Activated CD4-positive, alpha-beta T cell treated with anti-CD3 and anti-CD28 coated beads, Interleukin-2, Interleukin-6, amounts not matched to agents 100 ng/mL and 50 ng/mL, durations not matched to agents 16 hours and 8 hours (primary cell): ENCODE measurements around the gene S100A16.
"Not testable (repeated sequence)": the region's sequence is repeated elsewhere in the genome, so short reads cannot be mapped to it uniquely, and the experiment has no call there.

Source experiments
- DNase-seq: peaks from one replicate; pipeline ENCODE4 v3.0.0-alpha.2; 2020

Gene S100A16

GRCh38 chr1:153614189-153614900, 1.4 kb upstream of the S100A16 start:
- DNase-seq: no peak

- DNase-seq: no peak
Measured at GRCh38 chr1:153613406-153613805, 469 bp upstream of the S100A16 start.

GRCh38 chr1:153612111-153612754, 704 bp downstream of the S100A16 start:
- DNase-seq: no peak

GRCh38 chr1:153611356-153611755, 1.6 kb downstream of the S100A16 start:
- DNase-seq: no peak

GRCh38 chr1:153610811-153611301, 2.1 kb downstream of the S100A16 start:
- DNase-seq: no peak

- no peak for DNase-seq
Measured at GRCh38 chr1:153610334-153610733, 2.6 kb downstream of the S100A16 start.

GRCh38 chr1:153609585-153609907, 3.4 kb downstream of the S100A16 start:
- DNase-seq: no peak

GRCh38 chr1:153608742-153609584, 4.0 kb downstream of the S100A16 start:
- no peak for DNase-seq

GRCh38 chr1:153608089-153608682, 4.8 kb downstream of the S100A16 start:
- no peak for DNase-seq

- no peak for DNase-seq
Measured at GRCh38 chr1:153607381-153607780, 5.6 kb downstream of the S100A16 start.

GRCh38 chr1:153606194-153606593, 6.7 kb downstream of the S100A16 start:
- DNase-seq: no peak

- DNase-seq: no peak
Measured at GRCh38 chr1:153602749-153603148, 10.2 kb downstream of the S100A16 start.

GRCh38 chr1:153599847-153600246, 13.1 kb downstream of the S100A16 start:
- no peak for DNase-seq

- DNase-seq: peak; percentile 39
Measured at GRCh38 chr1:153598309-153599172, 14.4 kb downstream of the S100A16 start.

GRCh38 chr1:153597206-153597605, 15.7 kb downstream of the S100A16 start:
- DNase-seq: peak; percentile 42

- DNase-seq: no peak
Measured at GRCh38 chr1:153592748-153593147, 20.2 kb downstream of the S100A16 start.

- DNase-seq: no peak
Measured at GRCh38 chr1:153588482-153588881, 24.5 kb downstream of the S100A16 start.

- not testable (repeated sequence) for DNase-seq
Measured at GRCh38 chr1:153588033-153588432, 24.9 kb downstream of the S100A16 start.

- DNase-seq: no peak
Measured at GRCh38 chr1:153587314-153587713, 25.6 kb downstream of the S100A16 start.

GRCh38 chr1:153586347-153586746, 26.6 kb downstream of the S100A16 start:
- DNase-seq: no peak

GRCh38 chr1:153585006-153585405, 27.9 kb downstream of the S100A16 start:
- DNase-seq: no peak

- DNase-seq: no peak
Measured at GRCh38 chr1:153583976-153584375, 29.0 kb downstream of the S100A16 start.
